HepG2 (cell line): Measurements from ENCODE around the gene PARP14. TPM values are rescaled to one million over a fixed set of nuclear protein-coding genes. Genes with fewer than 3 reads are reported as not detected.

Experiments
- ATAC-seq: fragments of 200-7000 bp; cut with Tn5 transposase; 3 replicates; pipeline ENCODE4 v1.9.1; 2020; ENCODE audit warnings: mild to moderate bottlenecking, moderate library complexity
- BruUV-seq: library from RNA; stranded (reverse); fragments of 400-500 nt; replicated peaks from 2 replicates; lab custom pipeline; 2021; lab: Mats Ljungman, UMichigan
- CTCF ChIA-PET: fragments of 300-600 bp; formaldehyde crosslinking; extraction: SDS; loops from one replicate; lab custom pipeline; 2021; ENCODE audit warnings: low total read pairs, inconsistent platforms, low intra/inter-chr PET ratio; lab: Yijun Ruan, JAX
- POLR2A ChIA-PET: fragments of 350-600 bp; sonication (Branson Sonifier 250); formaldehyde crosslinking; loops from one replicate; lab custom pipeline; 2020; ENCODE audit warnings: antibody characterized with exemption, inconsistent platforms; lab: Yijun Ruan, JAX
- DNase-seq: peaks from one replicate; pipeline ENCODE4 v3.0.0-alpha.2; 2015; ENCODE audit warnings: low spot score
- FAIRE-seq: peaks from 3 replicates; lab custom pipeline; 2011; peaks lifted over from hg19 to GRCh38; lab: Jason Lieb, UNC
- H2AFZ ChIP-seq: one replicate; pipeline ENCODE4 v1.6.1; 2011; ENCODE audit warnings: low read length, inconsistent platforms
- H3K27ac ChIP-seq: fragments of 300-600 bp; 3 replicates; pipeline ENCODE4 v1.8.0; 2011; ENCODE audit warnings: mixed run types, mild to moderate bottlenecking, mixed read lengths, low read length, inconsistent platforms; ENCODE audit not compliant: insufficient read depth; ENCODE audit errors: extremely low read length
- H3K27me3 ChIP-seq, 2 experiments: fragments of 200-600 bp in 1 of 2; 2 replicates in 1 of 2; 3 replicates in 1 of 2; pipeline versions ENCODE4 v1.6.0 to v1.8.0; 2011; ENCODE audit warnings: low read length in 2 of 2, mild to moderate bottlenecking in 2 of 2, moderate library complexity in 2 of 2, inconsistent platforms in 1 of 2; ENCODE audit not compliant: insufficient read depth in 2 of 2, control insufficient read depth in 1 of 2
- H3K36me3 ChIP-seq, 2 experiments: fragments of 200-600 bp in 1 of 2; replicated peaks in 1 of 2; 2 replicates in 1 of 2; 3 replicates in 1 of 2; pipeline versions ENCODE4 v1.5.1 to v1.8.0; 2011; ENCODE audit warnings: low read length in 2 of 2, inconsistent platforms in 1 of 2; ENCODE audit not compliant: insufficient read depth in 2 of 2, control insufficient read depth in 1 of 2
- H3K4me1 ChIP-seq: 2 replicates; pipeline ENCODE4 v1.5.1; 2012; ENCODE audit warnings: low read length, inconsistent platforms; ENCODE audit not compliant: insufficient read depth
- H3K4me2 ChIP-seq: 2 replicates; pipeline ENCODE4 v1.6.0; 2011; ENCODE audit warnings: low read depth, low read length, inconsistent platforms
- H3K4me3 ChIP-seq, 3 experiments: fragments of 200-600 bp in 1 of 3; sonication (generic), shearing (Covaris generic) in 1 of 3; replicated peaks in 1 of 3; 2 replicates each; pipeline ENCODE4 v1.5.1; 2011 to 2016; ENCODE audit warnings: low read length in 3 of 3, inconsistent platforms in 2 of 3, low read depth in 2 of 3, mild to moderate bottlenecking in 2 of 3, control low read depth in 1 of 3, mixed read lengths in 1 of 3; ENCODE audit not compliant: insufficient read depth in 1 of 3
- H3K79me2 ChIP-seq: one replicate; pipeline ENCODE4 v1.6.1; 2011; ENCODE audit warnings: low read length, inconsistent platforms; ENCODE audit not compliant: insufficient read depth
- H3K9ac ChIP-seq: 2 replicates; pipeline ENCODE4 v1.6.0; 2011; ENCODE audit warnings: mild to moderate bottlenecking, low read depth, low read length, inconsistent platforms; ENCODE audit not compliant: insufficient read depth
- H3K9me3 ChIP-seq: 2 replicates; pipeline ENCODE4 v1.5.1; 2012; ENCODE audit warnings: mild to moderate bottlenecking, low read length
- H4K20me1 ChIP-seq: 2 replicates; pipeline ENCODE4 v1.6.0; 2011; ENCODE audit warnings: inconsistent platforms, mild to moderate bottlenecking, low read length, moderate library complexity; ENCODE audit not compliant: insufficient read depth
- FOXC1 ChIP-seq: sonication (generic); formaldehyde crosslinking; IDR thresholded peaks from 2 replicates; pipeline ENCODE4 v1.8.0; 2022; ENCODE audit warnings: mild to moderate bottlenecking, missing genetic modification reagents, borderline replicate concordance
- FOXP4 ChIP-seq: sonication (generic); formaldehyde crosslinking; IDR thresholded peaks from 2 replicates; pipeline ENCODE4 v1.4.0; 2020; ENCODE audit warnings: missing genetic modification reagents
- KAT7 ChIP-seq: IDR thresholded peaks from 2 replicates; pipeline ENCODE4 v1.6.1; 2018; ENCODE audit warnings: borderline replicate concordance, missing compliant biosample characterization
- KMT2A ChIP-seq: sonication (generic); formaldehyde crosslinking; IDR thresholded peaks from 2 replicates; pipeline ENCODE4 v1.4.0; 2020; ENCODE audit warnings: missing genetic modification reagents
- KMT2B ChIP-seq: IDR thresholded peaks from 2 replicates; pipeline ENCODE4 v1.6.1; 2016; ENCODE audit warnings: missing genetic modification reagents, missing compliant biosample characterization
- THAP11 ChIP-seq: IDR thresholded peaks from 2 replicates; pipeline ENCODE4 v1.6.1; 2016; ENCODE audit warnings: missing biosample characterization, missing genetic modification reagents
- ZBTB40 ChIP-seq, 2 experiments: fragments of 450-650 bp in 1 of 2; sonication (generic) in 1 of 2; formaldehyde crosslinking in 1 of 2; IDR thresholded peaks; 2 replicates each; pipeline versions ENCODE4 v1.6.1 to v1.8.0; 2016 to 2022; ENCODE audit warnings: antibody characterized with exemption in 1 of 2, mild to moderate bottlenecking in 1 of 2, missing genetic modification reagents in 1 of 2
- WGBS: methylation state at CpG from one replicate; pipeline ENCODE4 v1.1.6; 2017; ENCODE audit warnings: low lambda C conversion rate; 5-methylcytosine and 5-hydroxymethylcytosine counted together
- in situ Hi-C: cut with HindIII; loops from 2 replicates; pipeline ENCODE4 v1.10.0; 2017; ENCODE audit warnings: low pct_unique_long_range_greater_than_20kb; ENCODE audit not compliant: extremely low pct_ligation_motif_present
- intact Hi-C: fragments of 100-400 bp; cut with micrococcal nuclease; formaldehyde crosslinking; loops from one replicate; pipeline ENCODE4 v1.10.0; 2022; ENCODE audit not compliant: unreplicated experiment
- polyA plus RNA-seq, 8 experiments: library from polyadenylated mRNA; depleted of rRNA in 3 of 8; stranded (reverse) in 7 of 8; unstranded in 1 of 8; fragments of >200 nt; fragmentation: Illumina TruSeq in 4 of 8; extraction: Trizol in 4 of 8; gene quantifications; 2 replicates each; pipeline versions ENCODE4 v1.2.1 to v1.2.3, GENCODE V29; 2011 to 2016; ENCODE audit warnings: low read depth in 4 of 8, missing spikeins in 1 of 8, mixed read lengths in 1 of 8; ENCODE audit not compliant: insufficient read depth in 1 of 8
- total RNA-seq, 5 experiments: library from RNA; depleted of rRNA; stranded (reverse); fragments of >200 nt; fragmentation: Illumina TruSeq; extraction: Trizol; gene quantifications; 2 replicates each; pipeline ENCODE4 v1.2.3, GENCODE V29; 2016; ENCODE audit warnings: low read depth in 1 of 5

Gene PARP14
- total and polyA plus RNA-seq, 2 of the 13 experiments (the other 11 are each of a cell fraction or from before 2014, with no cell fraction given): 9.0 to 19.1 TPM

- no TSS peak for BruUV-seq
- H3K79me2 ChIP-seq: no peaks in the 10 kb centered on the region
- peak; percentile 64 for DNase-seq
- H3K36me3 ChIP-seq: no peaks in the 10 kb centered on the region
- H3K4me3 ChIP-seq: peak overlapping the region; percentile 90 to 97 (median 93)
- ATAC-seq: peak; percentile 79
- H3K9me3 ChIP-seq: no peaks in the 10 kb centered on the region
- ChIA-PET CTCF (interaction anchor here (1.1 to 2.8 kb wide), 3 partner anchors 118 to 1133 kb away, joined by 3 to 39 read pairs (median 14); no protein-coding TSS in a partner anchor), POLR2A (interaction anchor here (0.8 to 3.6 kb wide), 11 partner anchors 10 to 296 kb away, joined by 3 to 29 read pairs (median 6); partner anchors contain the start of genes DTX3L, FAM162A, HSPBAP1 and KPNA1)
- in situ Hi-C loops: loop anchor here (5.0 to 25.0 kb wide), 3 partner anchors 122 to 1117 kb away; partner anchors contain the start of gene ARGFX
- H4K20me1 ChIP-seq: no peaks in the 10 kb centered on the region
- H2AFZ ChIP-seq: peak overlapping the region; percentile 100
- peaks cover 29% of the 10 kb centered on the region for H3K4me1 ChIP-seq
- H3K27me3 ChIP-seq: no peaks in the 10 kb centered on the region; a peak in 1 of 5 replicates
- WGBS: 2% methylated on average over 16 of the region's 16 CpGs
- peak overlapping the region; percentile 99 for H3K4me2 ChIP-seq
- intact Hi-C loops: loop anchor here (1.0 to 10.0 kb wide), 5 partner anchors 115 to 1134 kb away; partner anchors contain the start of genes DTX3L, PARP9 and POLQ
- H3K9ac ChIP-seq: peak overlapping the region; percentile 81
- H3K27ac ChIP-seq: no peak overlapping the region
- peak; percentile 88 for FAIRE-seq
- TF ChIP-seq KMT2B (peak; percentile 36; the same call in 1 of the 2 replicates), THAP11 (CRISPR knock-in tag) (peak; percentile 46; the same call in 1 of the 2 replicates), ZBTB40 (IDR thresholded peaks at IDR 0.05) (no peak), ZBTB40 (CRISPR knock-in tag; IDR thresholded peaks at IDR 0.05) (no peak), KAT7 (no peak), KMT2A (CRISPR knock-in tag) (0 out of 2 replicates have a peak, but pooled peaks have one; percentile 18), FOXC1 (CRISPR knock-in tag) (peak; percentile 52; the same call in 1 of the 2 replicates), FOXP4 (CRISPR knock-in tag) (0 out of 2 replicates have a peak, but pooled peaks have one; percentile 22)
These were observed 1.4 kb upstream of the PARP14 start for GRCh38 chr3:122679085-122679881.
